ENCODE measurements around the gene PRKAR1B.

DNA sequence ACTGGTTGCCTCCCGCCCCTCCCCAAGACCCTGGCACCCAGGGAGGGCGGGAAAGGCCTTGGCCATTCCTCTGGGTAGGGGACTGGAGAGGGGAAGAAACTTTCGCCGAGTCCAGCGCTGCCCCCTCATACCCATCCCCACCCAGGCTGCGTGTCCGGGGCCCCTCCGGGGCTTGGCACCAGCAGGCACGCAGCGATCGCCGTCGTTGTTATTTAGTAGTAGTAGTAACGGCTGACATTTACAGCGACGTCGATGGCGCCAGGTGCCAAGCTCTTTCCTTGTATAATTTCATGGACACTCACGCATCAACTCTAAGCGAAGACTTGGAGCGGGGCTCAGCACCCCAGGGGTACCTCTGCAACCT, 204.1 kb downstream of the PRKAR1B start:
- TF ChIP-seq EZH2 (IDR thresholded peaks at IDR 0.05) (no peak), EZH2phosphoT487 (IDR thresholded peaks at IDR 0.05) (no peak)
- TF ChIP-seq, protein P1, sequence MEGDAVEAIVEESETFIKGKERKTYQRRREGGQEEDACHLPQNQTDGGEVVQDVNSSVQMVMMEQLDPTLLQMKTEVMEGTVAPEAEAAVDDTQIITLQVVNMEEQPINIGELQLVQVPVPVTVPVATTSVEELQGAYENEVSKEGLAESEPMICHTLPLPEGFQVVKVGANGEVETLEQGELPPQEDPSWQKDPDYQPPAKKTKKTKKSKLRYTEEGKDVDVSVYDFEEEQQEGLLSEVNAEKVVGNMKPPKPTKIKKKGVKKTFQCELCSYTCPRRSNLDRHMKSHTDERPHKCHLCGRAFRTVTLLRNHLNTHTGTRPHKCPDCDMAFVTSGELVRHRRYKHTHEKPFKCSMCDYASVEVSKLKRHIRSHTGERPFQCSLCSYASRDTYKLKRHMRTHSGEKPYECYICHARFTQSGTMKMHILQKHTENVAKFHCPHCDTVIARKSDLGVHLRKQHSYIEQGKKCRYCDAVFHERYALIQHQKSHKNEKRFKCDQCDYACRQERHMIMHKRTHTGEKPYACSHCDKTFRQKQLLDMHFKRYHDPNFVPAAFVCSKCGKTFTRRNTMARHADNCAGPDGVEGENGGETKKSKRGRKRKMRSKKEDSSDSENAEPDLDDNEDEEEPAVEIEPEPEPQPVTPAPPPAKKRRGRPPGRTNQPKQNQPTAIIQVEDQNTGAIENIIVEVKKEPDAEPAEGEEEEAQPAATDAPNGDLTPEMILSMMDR (IDR thresholded peaks at IDR 0.05) = no peak
